Epithelial cell of prostate (primary cell): ENCODE results near the gene RNF144B.
"Not testable (repeated sequence)": the region's sequence is repeated elsewhere in the genome, so short reads cannot be mapped to it uniquely, and the experiment has no call there.

ENCODE experiments used
- DNase-seq: peaks from one replicate; pipeline ENCODE4 v3.0.0-alpha.2; 2011; ENCODE audit warnings: low read depth, low spot score
- H3K27ac ChIP-seq: fragments of 450-650 bp; 2 replicates; pipeline ENCODE4 v1.5.1; 2017; ENCODE audit warnings: mild to moderate bottlenecking

The RNF144B gene

DNA sequence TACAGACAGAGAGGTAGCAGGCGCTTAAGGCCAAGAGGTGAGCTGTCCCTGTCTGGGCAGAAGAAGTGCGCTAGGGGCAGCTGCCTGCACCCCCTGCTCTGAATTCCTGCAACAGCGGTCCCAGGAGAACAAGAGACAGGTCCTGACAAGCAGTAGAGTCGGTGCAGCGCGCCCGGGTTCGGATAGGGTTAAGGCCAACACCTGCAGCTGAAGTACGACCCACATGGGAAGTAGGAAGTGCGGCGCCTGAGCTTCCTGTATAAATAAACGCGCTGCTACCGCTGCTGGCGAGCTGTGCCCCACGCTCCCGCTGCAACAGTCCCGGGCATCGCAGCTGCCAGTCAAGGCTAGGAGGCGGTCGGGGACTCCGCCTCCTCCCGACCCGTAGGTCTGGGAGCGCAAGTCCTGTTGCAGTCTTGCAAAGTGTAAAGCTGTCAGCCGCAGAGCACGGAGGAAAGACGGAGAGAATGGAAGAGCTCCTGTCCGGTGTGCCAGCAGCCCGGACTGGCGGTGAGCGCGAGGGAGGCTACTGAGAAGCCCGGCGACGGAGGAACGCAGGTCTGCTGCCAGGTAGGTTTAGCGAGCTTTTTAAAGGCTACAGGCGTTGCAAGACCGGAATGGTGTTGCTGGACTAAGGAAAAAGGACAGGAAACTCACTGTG lies at the start of gene RNF144B:
RNF144B (plus strand) TSS at position 290 of the 661 bp plus-strand sequence. CDS start 12,185 bp downstream, outside the sequence.
- peak within 1 kb of the TSS; percentile 83 for H3K27ac ChIP-seq
- DNase-seq = peak; percentile 83

DNA sequence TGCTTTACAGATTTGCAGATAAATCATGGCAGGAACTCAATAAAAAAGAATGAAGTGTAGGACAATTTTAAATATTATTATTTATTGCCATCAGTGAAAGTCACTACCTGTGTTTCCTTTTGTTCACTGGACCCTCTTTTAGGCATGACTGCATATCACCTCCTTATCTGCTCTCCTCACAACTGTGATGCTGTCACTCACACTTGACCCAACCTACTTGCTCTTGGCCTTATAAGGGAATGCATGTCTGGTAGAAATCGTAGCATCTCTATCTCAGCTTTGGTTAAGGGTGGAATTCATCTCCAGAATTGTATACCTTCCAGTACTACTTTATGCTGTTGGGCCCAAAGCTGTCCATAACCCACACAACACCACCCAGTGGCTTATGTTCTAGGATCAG lies 47.6 kb upstream of the RNF144B start:
- H3K27ac ChIP-seq = no peak overlapping the region
- no peak for DNase-seq

DNA sequence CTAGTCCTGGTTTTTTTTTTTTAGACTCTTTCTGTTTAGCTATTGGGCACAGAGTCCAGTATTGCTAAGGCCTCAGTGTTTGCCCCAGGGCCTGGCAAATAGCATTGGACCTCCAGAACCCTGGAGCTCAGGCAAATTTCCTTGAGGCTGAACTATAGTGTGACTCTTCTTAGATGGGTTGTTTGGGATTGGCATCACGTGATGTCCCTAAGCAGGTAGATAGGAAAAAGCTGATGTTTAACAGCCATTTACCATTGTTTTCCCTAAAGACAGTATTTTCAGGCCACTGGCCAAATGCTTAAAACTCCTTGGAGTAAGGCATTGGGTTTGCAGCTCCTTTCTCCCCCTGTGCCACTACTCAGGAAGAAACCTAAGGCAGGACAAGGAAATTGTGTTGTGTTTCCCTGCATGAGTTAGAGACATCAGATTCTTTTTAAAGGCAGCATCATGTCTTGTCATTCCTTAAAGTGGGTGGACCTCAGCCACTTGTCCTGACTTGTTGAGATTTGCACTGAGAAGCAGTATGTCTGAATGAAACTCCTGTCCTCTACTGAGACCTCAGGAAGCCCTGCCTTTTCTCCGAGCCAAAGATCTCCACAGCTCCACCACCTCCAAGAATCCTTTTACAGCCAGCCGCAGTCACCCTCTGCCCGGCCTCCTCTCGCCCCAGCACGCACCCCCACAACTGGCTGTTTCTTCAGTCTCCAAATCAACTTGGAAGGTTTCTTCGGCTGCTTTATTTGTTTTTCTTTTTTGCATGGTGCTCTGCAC lies 46.2 kb upstream of the RNF144B start:
- peak; percentile 96 for DNase-seq
- H3K27ac ChIP-seq = peak overlapping the region; percentile 95

DNA sequence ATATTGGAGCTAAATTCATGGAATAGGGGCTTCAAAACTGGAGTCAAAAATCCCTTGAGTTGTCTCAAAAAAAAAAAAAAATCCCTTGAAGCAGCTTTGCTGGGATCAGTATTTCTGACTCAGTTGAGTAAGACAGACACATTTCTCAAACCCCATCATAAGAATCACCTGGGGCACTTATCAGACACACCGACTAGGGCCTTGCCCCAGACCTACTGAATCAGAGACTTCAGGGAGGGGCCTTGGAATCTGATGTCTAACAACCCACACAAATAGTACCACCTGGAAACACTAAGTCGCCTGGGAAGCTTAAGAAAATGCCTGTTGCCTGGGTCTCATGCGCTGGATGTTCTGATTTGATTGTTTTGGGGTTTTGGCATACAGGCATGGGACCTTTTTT lies 44.9 kb upstream of the RNF144B start:
- peak overlapping the region; percentile 95 for H3K27ac ChIP-seq
- peak; percentile 96 for DNase-seq

DNA sequence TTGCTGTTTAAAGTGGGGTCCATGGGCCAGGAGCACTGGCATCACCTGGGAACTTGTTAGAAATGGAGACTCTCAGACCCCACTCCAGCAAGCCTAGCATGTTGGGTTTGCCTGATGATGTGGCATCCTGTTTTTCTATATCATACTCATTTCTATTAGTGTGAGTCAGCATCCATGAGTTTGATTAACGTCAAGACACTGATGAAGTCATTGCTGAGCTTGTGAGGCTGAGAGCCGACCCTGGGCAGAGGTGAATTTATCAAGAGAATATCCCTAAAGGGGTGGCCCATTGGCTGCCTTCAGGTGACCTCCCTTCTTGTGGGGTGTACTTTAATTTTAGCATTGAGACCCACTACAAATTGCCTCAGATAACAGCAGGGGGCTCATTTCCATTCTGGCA lies 43.4 kb upstream of the RNF144B start:
- peak overlapping the region; percentile 95 for H3K27ac ChIP-seq

DNA sequence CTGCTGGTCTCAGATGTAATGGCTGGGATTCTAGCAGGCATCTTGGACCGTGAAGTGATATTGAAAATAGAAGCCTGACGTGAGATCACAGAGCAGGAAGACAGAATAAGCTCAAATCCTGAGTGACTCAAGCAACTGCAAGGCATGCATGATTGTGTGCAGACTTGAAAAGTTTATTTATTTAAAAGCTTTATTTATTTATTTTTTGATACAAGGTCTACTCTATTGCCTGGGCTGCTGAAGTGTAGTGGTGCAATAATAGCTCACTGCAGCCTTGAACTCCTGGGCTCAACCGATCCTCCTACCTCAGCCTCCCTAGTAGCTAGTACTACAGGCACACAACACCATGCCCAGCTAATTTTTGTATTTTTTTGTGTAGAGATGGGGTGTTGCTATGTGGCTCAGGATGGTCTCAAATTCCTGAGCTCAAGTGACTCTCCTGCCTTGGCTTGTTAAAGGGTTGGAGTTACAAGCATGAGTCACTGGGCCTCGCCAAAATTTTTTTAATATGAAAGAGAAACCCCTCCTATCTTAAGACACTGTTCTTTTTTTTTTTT lies 40.1 kb upstream of the RNF144B start:
- no peak for DNase-seq
- H3K27ac ChIP-seq = peak overlapping the region; percentile 89

More for the DNA sequence above, 43.4 kb upstream of the RNF144B start:
- peak; percentile 88 for DNase-seq

DNA sequence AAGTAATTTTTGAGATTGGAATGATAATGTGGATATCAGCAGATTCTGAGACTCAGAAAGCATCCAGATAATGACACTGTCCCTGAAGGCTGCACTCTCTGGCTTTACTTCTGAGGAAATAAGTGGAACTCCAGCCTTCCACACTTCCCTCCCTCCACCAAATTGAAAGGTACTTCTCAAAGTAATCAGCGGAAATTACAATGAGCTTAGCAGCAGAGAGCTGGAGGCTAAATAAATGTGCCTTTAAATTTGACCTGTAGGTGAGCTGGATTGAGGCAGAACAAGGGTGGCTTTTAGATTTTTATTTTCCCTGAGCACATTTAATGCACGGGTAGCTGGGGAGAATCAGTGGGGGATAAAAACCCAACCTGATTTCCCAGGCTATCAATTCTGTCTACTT lies 39.3 kb upstream of the RNF144B start:
- H3K27ac ChIP-seq = peak overlapping the region; percentile 89
- DNase-seq = no peak

DNA sequence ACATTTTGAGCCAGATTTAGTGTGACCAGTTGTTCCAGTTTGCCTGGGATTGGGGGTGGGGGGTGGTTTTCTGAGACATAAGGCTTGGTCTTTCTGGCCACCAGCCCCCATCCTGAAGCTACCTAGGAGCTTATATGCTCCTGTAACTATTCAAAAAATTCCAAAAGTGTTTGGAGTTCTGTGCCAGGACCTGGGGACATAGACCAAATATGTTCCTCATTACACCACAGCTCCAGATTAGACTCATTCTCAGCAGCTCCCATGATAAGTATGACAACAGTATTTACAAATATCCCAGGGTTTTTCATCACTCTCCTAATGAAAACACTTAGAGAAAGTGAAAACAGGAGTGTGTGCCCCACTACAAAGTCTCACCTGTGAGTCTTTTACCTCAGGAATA lies 37.8 kb upstream of the RNF144B start:
- peak overlapping the region; percentile 30 for H3K27ac ChIP-seq
- DNase-seq = no peak

DNA sequence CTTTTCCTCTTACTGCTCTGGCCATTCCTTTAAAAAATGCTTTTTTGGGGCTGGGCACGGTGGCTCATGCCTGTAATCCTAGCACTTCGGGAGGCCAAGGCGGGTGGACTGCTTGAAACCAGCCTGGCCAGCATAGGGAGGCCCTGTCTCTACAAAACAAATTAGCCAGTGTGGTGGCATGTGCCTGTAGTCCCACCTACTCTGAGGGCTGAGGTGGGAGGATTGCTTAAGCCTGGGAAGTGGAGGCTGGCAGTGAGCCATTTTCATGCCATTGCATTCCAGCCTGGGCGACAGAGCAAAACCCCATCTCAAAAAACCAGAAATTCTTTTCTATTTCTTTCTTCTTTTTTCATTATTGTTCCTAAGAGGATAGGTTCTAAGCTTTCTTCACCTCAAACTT lies 36.9 kb upstream of the RNF144B start:
- no peak for DNase-seq
- peak overlapping the region; percentile 30 for H3K27ac ChIP-seq

DNA sequence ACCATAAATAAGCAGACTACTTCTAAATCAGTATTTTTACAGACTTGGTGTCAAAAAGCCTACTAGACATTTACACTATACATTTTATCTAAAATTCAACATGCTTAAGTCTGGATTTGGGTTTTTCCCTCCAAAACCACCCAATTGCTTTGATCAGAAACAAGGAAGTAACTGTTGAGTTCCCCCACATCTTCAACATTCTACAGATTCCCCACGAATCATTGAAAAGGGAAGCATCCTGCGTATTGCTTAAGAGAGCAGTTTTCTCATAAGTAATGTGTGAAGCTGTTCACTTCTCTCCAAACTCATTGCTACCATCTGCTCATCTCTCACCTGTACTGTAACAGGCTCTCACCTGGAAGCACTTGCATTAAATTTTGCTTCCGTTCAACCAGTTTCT lies 36.4 kb upstream of the RNF144B start:
- H3K27ac ChIP-seq = peak overlapping the region; percentile 30
- no peak for DNase-seq

DNA sequence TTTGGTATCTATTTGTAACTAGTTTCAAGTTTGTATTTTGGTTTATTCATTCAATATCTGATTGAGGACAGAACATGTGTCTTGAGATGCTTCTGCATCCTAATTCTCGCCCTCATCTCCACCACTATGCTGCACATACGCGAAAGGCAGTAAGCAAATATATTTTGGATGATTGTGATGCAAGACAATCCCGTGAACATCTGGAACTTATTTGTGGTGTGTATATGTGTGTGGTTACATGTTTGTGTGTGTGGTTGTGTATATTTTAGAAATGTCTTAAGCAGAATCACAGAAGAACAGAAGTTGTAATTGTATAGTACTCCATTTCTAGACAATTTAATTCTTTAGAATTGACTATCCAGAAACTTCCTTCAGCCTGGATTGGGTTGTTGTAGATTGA lies 35.1 kb upstream of the RNF144B start:
- peak overlapping the region; percentile 89 for H3K27ac ChIP-seq
- DNase-seq = no peak

DNA sequence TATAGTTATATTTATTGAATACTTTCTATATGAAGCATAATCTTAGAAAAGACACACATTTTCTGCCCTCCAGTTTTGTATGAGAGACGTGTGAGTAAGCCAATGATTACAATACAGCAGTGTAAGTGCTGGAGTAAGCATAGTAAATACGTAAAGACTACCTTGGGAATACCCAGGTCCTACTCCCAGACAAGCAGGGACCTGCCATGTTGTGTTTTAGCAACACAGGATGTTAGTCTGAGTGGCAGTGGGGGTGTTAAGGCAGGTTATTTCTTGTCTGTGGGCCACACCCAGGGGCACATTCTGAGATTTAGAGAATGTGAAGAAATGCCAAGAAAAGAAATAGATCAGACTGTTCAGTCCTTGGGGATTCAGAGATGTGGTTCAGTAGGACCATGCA lies 34.3 kb upstream of the RNF144B start:
- peak overlapping the region; percentile 89 for H3K27ac ChIP-seq
- DNase-seq = peak; percentile 98

DNA sequence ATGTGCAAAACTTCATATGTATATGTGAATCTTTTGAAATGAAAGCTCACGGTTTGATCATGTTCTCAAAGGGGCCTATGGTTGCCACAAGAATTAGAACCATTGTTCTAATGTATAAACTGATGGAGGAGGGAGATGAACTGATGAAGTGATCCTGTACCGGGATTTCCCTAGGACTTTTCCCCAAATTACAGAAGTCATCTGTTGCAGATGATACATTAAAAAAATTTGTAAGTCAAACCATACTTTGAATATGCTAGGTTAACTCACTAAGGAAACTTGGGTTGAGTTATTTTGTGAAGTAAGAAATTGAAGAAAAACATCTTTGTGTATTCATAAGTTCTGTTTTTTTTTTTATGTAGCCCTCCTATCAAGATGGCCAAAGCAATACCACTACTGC lies 33.9 kb upstream of the RNF144B start:
- no peak for DNase-seq
- peak overlapping the region; percentile 89 for H3K27ac ChIP-seq

DNA sequence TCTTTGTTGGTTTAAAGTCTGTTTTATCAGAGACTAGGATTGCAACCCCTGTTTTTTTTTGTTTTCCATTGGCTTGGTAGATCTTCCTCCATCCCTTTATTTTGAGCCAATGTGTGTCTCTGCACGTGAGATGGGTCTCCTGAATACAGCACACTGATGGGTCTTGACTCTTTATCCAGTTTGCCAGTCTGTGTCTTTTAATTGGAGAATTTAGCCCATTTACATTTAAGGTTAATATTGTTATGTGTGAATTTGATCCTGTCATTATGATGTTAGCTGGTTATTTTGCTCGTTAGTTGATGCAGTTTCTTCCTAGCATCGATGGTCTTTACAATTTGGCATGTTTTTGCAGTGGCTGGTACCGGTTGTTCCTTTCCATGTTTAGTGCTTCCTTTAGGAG lies 29.6 kb upstream of the RNF144B start:
- H3K27ac ChIP-seq, DNase-seq: not testable (repeated sequence)

DNA sequence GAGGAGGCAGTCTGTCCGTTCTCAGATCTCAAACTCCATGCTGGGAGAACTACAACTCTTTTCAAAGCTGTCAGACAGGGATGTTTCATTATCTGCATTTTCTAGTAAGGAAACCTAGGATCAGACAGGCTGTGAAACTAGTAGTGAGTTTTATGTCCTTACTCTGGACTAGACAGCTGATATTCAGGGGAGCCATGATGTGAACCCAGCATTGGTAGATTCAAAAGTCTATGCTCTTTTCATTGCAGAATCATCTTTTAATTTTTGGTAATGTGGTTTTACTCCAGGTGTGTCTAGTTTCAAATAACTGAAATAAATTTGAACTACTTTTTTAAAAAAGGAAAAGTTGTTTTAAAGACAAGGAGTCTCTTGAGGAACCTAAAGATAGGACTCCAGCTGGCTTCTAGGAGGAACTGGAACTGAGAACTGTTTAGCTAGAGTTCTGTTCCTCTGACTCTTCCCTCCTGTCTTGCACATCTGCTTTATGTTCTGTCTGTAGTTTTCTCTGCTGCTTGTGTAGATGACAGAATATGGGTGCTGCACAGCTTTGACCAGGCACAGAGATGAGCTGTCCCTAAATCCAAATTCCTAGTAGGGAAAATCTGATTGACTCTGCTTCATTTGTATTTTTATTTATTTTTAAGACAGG lies 27.8 kb upstream of the RNF144B start:
- DNase-seq = no peak
- H3K27ac ChIP-seq = peak overlapping the region; percentile 82

DNA sequence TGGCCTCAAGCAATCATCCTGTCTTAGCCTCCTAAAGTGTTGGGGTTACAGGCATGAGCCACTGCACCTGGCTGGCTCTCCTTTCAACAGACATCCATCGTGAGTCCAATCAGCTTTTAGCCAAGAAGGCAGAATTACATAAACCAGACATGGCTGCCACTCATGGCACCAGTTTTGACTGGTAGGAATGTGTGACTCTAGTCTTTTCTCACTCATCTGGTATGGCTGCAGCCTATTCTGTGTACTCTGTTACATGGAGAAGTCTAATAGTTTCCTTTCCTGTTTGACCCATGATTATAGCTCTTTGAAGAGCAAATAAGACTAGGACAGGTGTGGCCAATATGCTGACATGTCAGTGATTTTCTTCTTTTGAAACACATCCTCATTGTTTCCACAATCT lies 27.0 kb upstream of the RNF144B start:
- DNase-seq = no peak
- H3K27ac ChIP-seq = peak overlapping the region; percentile 82

DNA sequence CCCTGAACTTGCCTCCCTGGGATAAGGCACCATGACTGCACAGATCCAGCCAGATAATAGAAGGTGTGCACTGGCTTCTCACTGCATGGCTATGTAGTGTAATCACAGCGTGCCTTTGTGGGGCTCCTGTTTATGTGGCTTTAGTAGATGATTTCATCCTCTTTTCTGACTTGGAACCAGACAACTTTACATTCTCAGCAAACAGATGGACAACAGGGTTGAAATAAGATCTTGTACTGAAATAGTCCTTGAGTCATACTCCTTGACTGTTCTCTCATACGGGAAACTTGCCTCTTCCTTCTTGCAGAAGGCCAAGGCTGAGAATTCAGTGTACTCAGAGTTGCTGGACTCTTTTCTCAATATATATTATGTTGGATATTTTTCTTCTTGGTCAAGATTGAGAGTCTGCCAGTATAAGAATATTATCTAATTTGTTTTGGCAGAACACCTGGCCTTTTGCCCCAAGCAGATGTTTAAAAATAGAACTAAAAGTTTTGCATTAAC lies 25.0 kb upstream of the RNF144B start:
- DNase-seq = peak; percentile 91
- H3K27ac ChIP-seq = peak overlapping the region; percentile 82

DNA sequence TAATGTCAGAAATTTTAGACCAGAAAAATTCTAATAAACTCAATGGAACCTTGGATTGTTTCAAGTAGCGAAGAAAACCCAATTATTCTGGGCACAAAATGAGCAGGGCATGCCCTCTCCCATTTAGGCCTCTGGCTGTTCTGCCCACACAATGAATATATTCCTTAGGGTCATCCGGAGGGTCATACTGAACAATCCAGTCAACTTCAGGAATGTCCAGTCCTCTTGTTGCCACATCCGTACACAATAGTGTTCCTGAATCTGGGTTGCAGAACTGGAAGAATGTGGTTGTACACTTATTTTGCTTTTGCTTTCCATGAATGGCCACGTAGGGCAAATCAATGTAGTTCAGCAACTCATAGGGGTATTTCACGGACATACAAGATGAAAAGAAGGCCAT lies 23.4 kb upstream of the RNF144B start:
- no peak overlapping the region for H3K27ac ChIP-seq
- DNase-seq = no peak

DNA sequence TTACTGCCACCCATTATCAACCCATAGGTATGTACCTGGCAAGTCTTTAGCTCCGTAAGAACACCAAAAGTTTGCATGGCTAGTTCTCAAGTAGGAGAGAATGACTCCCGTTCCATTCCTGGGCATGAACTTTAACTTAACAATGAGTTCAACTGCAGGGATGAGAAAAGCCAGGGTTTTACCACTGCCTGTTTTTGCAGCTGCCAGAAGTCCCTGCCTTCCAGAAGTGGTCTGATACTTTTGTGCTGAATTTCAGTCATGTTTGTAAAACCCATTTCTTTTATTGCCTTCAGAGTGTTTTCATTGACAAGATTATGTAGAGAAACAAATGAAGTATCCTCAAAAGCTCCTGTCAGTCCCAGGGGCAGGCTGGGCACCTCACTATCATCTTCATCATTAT lies 22.6 kb upstream of the RNF144B start:
- not testable (repeated sequence) for DNase-seq

DNA sequence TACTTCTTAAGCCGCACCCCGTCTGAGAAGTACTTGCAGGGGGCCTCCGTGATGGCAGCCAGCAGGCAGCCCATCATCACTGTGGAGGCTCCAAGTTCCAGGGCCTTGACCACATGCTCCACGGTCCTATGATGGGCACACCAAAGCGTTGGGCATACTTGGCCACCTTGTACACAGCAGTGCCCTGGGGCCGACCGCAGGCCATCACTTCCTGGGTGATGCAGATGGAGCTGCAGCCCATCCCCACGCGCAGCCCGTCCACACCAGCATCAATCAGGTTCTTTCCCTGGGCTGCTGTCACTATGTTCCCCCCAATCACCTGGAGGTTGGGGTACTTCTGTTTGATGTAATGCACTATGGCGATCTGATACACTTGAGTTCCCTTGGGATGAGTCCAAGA lies 19.8 kb upstream of the RNF144B start:
- H3K27ac ChIP-seq = no peak overlapping the region
- no peak for DNase-seq

More for the DNA sequence above, 22.6 kb upstream of the RNF144B start:
- not testable (repeated sequence) for H3K27ac ChIP-seq
